NCI-H146 (cell line): ENCODE measurements around the gene LRRC49.
A peak's percentile ranks its signal among the peaks of the same experiment; 100 is the strongest.
"Not testable (repeated sequence)": the region's sequence is repeated elsewhere in the genome, so short reads cannot be mapped to it uniquely, and the experiment has no call there.

Experiments used
- DNase-seq: peaks from one replicate; lab custom pipeline; 2025; lab: John Stamatoyannopoulos, UW

LRRC49 gene

GRCh38 chr15:70892002-70892911 is at the start of gene LRRC49, which contains the start of gene THAP10:
TSS of gene LRRC49 (plus strand) at chr15:70892826. CDS start at chr15:70892895, 69 bp downstream.
TSS of gene THAP10 (minus strand) at chr15:70892433. CDS start at chr15:70892272, 161 bp downstream.
- DNase-seq = peak; percentile 97

GRCh38 chr15:70845602-70846360 is 46.8 kb upstream of the LRRC49 start:
- DNase-seq = no peak

- DNase-seq = no peak
Observed at GRCh38 chr15:70851889-70852288, 40.7 kb upstream of the LRRC49 start.

- no peak for DNase-seq
Observed at GRCh38 chr15:70852501-70853317, 39.9 kb upstream of the LRRC49 start.

- peak; percentile 44 for DNase-seq
Observed at GRCh38 chr15:70853318-70853972, 39.2 kb upstream of the LRRC49 start.

- DNase-seq = peak; percentile 58
Observed at GRCh38 chr15:70853973-70854665, 38.5 kb upstream of the LRRC49 start, which contains the start of gene LARP6. TSS of gene LARP6 (minus strand) at chr15:70854157. CDS start at chr15:70854088, 69 bp downstream.

GRCh38 chr15:70854666-70854976 is 38.0 kb upstream of the LRRC49 start:
- DNase-seq = no peak

- DNase-seq = no peak
Observed at GRCh38 chr15:70855764-70856163, 36.9 kb upstream of the LRRC49 start.

- no peak for DNase-seq
Observed at GRCh38 chr15:70856177-70856883, 36.3 kb upstream of the LRRC49 start.

- no peak for DNase-seq
Observed at GRCh38 chr15:70856884-70857561, 35.6 kb upstream of the LRRC49 start.

- DNase-seq = no peak
Observed at GRCh38 chr15:70857562-70858285, 34.9 kb upstream of the LRRC49 start.

- not testable (repeated sequence) for DNase-seq
Observed at GRCh38 chr15:70858614-70859321, 33.9 kb upstream of the LRRC49 start.

- DNase-seq = no peak
Observed at GRCh38 chr15:70859322-70859908, 33.2 kb upstream of the LRRC49 start.

GRCh38 chr15:70859998-70860397 is 32.6 kb upstream of the LRRC49 start:
- DNase-seq = no peak

- no peak for DNase-seq
Observed at GRCh38 chr15:70863450-70864218, 29.0 kb upstream of the LRRC49 start.

GRCh38 chr15:70866982-70867641 is 25.5 kb upstream of the LRRC49 start:
- DNase-seq = no peak
